A549 (cell line): Measurements from ENCODE around the gene APBB2.

Source experiments
- CHD2 ChIP-seq: fragments of 150-350 bp; IDR thresholded peaks from 2 replicates; pipeline ENCODE4 v1.6.1; 2014; ENCODE audit warnings: low read length; ENCODE audit not compliant: partially characterized antibody
- CTCF ChIP-seq: fragments of >200 bp; sonication (Bioruptor Twin); formaldehyde crosslinking; IDR thresholded peaks from 3 replicates; pipeline ENCODE4 v1.5.1; 2016
- EP300 ChIP-seq, 2 experiments: fragments of >200 bp; sonication (Bioruptor Twin); formaldehyde crosslinking; IDR thresholded peaks; 2 replicates in 1 of 2; 3 replicates in 1 of 2; pipeline ENCODE4 v1.6.1; 2016 to 2017
- HMGXB4 ChIP-seq: fragments of 250-450 bp; sonication (Bioruptor Pico); IDR thresholded peaks from 2 replicates; pipeline ENCODE4 v1.5.0; 2021; ENCODE audit warnings: mild to moderate bottlenecking, moderate library complexity, borderline replicate concordance
- MAFK ChIP-seq: fragments of 450-650 bp; IDR thresholded peaks from 2 replicates; pipeline ENCODE4 v1.6.1; 2014; ENCODE audit not compliant: partially characterized antibody
- MYC ChIP-seq: IDR thresholded peaks from 2 replicates; pipeline ENCODE4 v1.6.1; 2012; ENCODE audit warnings: mild to moderate bottlenecking, inconsistent platforms, low read length, improper control_type of control experiment, borderline replicate concordance
- NR3C1 ChIP-seq: fragments of >200 bp; sonication (Bioruptor Twin); formaldehyde crosslinking; IDR thresholded peaks from 3 replicates; pipeline ENCODE4 v1.6.1; 2017
- POLR2A ChIP-seq: IDR thresholded peaks from 2 replicates; pipeline ENCODE4 v1.6.1; 2012; ENCODE audit warnings: mild to moderate bottlenecking, low read length
- POLR2AphosphoS2 ChIP-seq: conservative IDR thresholded peaks from 2 replicates; pipeline ENCODE4 v1.6.1; 2012; ENCODE audit warnings: low read length, improper control_type of control experiment, inconsistent platforms
- SREBF2 ChIP-seq: fragments of 450-650 bp; IDR thresholded peaks from 2 replicates; pipeline ENCODE4 v1.6.1; 2014; ENCODE audit warnings: mild to moderate bottlenecking, moderate library complexity
- TP53 ChIP-seq: fragments of 250-450 bp; sonication (Bioruptor Pico); IDR thresholded peaks from 2 replicates; pipeline ENCODE4 v1.5.0; 2021; ENCODE audit warnings: mild to moderate bottlenecking, moderate library complexity
- USF2 ChIP-seq: fragments of 450-650 bp; IDR thresholded peaks from 2 replicates; pipeline ENCODE4 v1.6.1; 2014; ENCODE audit warnings: antibody characterized with exemption
- ZC3H11A ChIP-seq: fragments of 450-650 bp; IDR thresholded peaks from 2 replicates; pipeline ENCODE4 v1.6.1; 2014; ENCODE audit warnings: antibody characterized with exemption, mild to moderate bottlenecking
- TF ChIP-seq, protein P1 (sequence below): IDR thresholded peaks from 2 replicates; pipeline ENCODE4 v1.6.1; 2012

DNA sequence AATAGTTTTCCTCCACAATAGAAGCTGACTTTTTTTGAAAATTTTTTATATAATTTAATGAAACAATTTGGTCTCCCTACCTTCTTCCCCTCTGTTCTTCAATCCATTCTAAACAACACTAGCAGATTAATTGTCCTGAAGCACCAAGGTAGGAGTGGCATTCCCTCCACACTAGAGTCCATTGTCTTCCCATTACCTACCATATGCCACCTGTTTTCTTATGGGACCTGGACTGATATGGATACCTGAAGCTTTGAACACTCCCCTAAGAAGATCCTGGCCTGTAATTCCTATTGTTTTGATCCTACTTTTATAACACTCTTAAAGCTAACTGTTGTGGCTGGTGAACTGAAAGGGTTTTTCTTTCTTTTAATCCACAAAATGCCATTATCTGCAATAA is 92.0 kb downstream of the APBB2 start:
- TF ChIP-seq NR3C1: no peak
- no peak for TF ChIP-seq CTCF
- TF ChIP-seq USF2: no peak
- TF ChIP-seq EP300 (IDR thresholded peaks at IDR 0.05): no peak
- no peak for TF ChIP-seq POLR2A
- no peak for TF ChIP-seq ZC3H11A
- TF ChIP-seq TP53 (CRISPR knock-in tag): no peak
- no peak for TF ChIP-seq POLR2AphosphoS2
- TF ChIP-seq SREBF2: no peak
- TF ChIP-seq MAFK: no peak
- TF ChIP-seq, protein P1, sequence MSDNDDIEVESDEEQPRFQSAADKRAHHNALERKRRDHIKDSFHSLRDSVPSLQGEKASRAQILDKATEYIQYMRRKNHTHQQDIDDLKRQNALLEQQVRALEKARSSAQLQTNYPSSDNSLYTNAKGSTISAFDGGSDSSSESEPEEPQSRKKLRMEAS: no peak
- TF ChIP-seq MYC: no peak
- TF ChIP-seq CHD2: no peak
- no peak for TF ChIP-seq HMGXB4 (CRISPR knock-in tag)
